Neural cell (in vitro differentiated cells): ENCODE data around the gene ZNF556. TPM values are rescaled to one million over a fixed set of nuclear protein-coding genes. Genes with fewer than 3 reads are reported as not detected.
A peak's percentile ranks its signal among the peaks of the same experiment; 100 is the strongest.

Source experiments
- H2AFZ ChIP-seq: fragments of 200-600, 300-800 bp; sonication (generic), shearing (Covaris generic); 2 replicates; pipeline ENCODE4 v1.6.0; 2014; ENCODE audit warnings: low read depth, mild to moderate bottlenecking, antibody characterized with exemption, low read length, moderate library complexity
- H3F3A ChIP-seq: fragments of 200-600 bp; shearing (Covaris generic); 2 replicates; pipeline ENCODE4 v1.6.1; 2016; ENCODE audit warnings: mild to moderate bottlenecking, moderate library complexity, mixed read lengths, antibody characterized with exemption, low read length; ENCODE audit not compliant: insufficient read depth, poor library complexity, severe bottlenecking
- H3K27ac ChIP-seq: fragments of 200-600, 300-800 bp; sonication (generic), shearing (Covaris generic); 2 replicates; pipeline ENCODE4 v1.5.1; 2014; ENCODE audit warnings: mild to moderate bottlenecking, low read length, moderate library complexity
- H3K27me3 ChIP-seq: fragments of 300-800, 200-600 bp; sonication (generic), shearing (Covaris generic); 2 replicates; pipeline ENCODE4 v1.6.0; 2014; ENCODE audit warnings: mild to moderate bottlenecking, low read depth, low read length, moderate library complexity; ENCODE audit not compliant: insufficient read depth
- H3K36me3 ChIP-seq: fragments of 300-800, 200-600 bp; sonication (generic), shearing (Covaris generic); 2 replicates; pipeline ENCODE4 v1.5.1; 2014; ENCODE audit warnings: mild to moderate bottlenecking, antibody characterized with exemption, low read length, moderate library complexity; ENCODE audit not compliant: insufficient read depth
- H3K4me2 ChIP-seq: fragments of 300-800, 200-600 bp; sonication (generic), shearing (Covaris generic); 2 replicates; pipeline ENCODE4 v1.6.0; 2014; ENCODE audit warnings: mild to moderate bottlenecking, low read length
- H3K4me3 ChIP-seq: fragments of 300-800, 200-600 bp; sonication (generic), shearing (Covaris generic); 2 replicates; pipeline ENCODE4 v1.5.1; 2014; ENCODE audit warnings: mild to moderate bottlenecking, low read length, moderate library complexity
- H3K79me2 ChIP-seq: fragments of 200-600 bp; shearing (Covaris generic); replicated peaks from 2 replicates; pipeline ENCODE4 v1.6.0; 2014; ENCODE audit warnings: mild to moderate bottlenecking, low read length, moderate library complexity; ENCODE audit not compliant: insufficient read depth
- H3K9ac ChIP-seq: fragments of 300-800, 200-600 bp; sonication (generic), shearing (Covaris generic); 2 replicates; pipeline ENCODE4 v1.6.1; 2016; ENCODE audit warnings: mild to moderate bottlenecking, low read length, mixed read lengths
- H3K9me2 ChIP-seq: fragments of 200-600 bp; shearing (Covaris generic); 2 replicates; pipeline ENCODE4 v1.6.1; 2016; ENCODE audit warnings: mild to moderate bottlenecking, low read length, mixed read lengths; ENCODE audit not compliant: insufficient read depth
- H3K9me3 ChIP-seq: fragments of 200-600, 300-800 bp; sonication (generic), shearing (Covaris generic); 2 replicates; pipeline ENCODE4 v1.6.1; 2016; ENCODE audit warnings: mild to moderate bottlenecking, mixed run types, low read length, moderate library complexity, mixed read lengths
- H4K20me1 ChIP-seq: fragments of 200-600 bp; shearing (Covaris generic); 2 replicates; pipeline ENCODE4 v1.6.1; 2016; ENCODE audit warnings: mild to moderate bottlenecking, mixed run types; ENCODE audit not compliant: insufficient read depth
- EP300 ChIP-seq: fragments of 450-650 bp; conservative IDR thresholded peaks from 2 replicates; pipeline ENCODE4 v1.6.1; 2014; ENCODE audit warnings: antibody characterized with exemption, mild to moderate bottlenecking, moderate library complexity; ENCODE audit not compliant: poor library complexity, severe bottlenecking
- EZH2 ChIP-seq: fragments of 200-600, 300-800 bp; shearing (Covaris generic), sonication (generic); IDR thresholded peaks from 2 replicates; pipeline ENCODE4 v1.6.1; 2014; ENCODE audit warnings: antibody characterized with exemption, low read length, borderline replicate concordance, mild to moderate bottlenecking; ENCODE audit not compliant: insufficient read depth, poor library complexity, severe bottlenecking
- MXI1 ChIP-seq: fragments of 450-650 bp; conservative IDR thresholded peaks from 2 replicates; pipeline ENCODE4 v1.6.1; 2014; ENCODE audit warnings: antibody characterized with exemption, mild to moderate bottlenecking; ENCODE audit not compliant: poor library complexity, severe bottlenecking
- POLR2AphosphoS5 ChIP-seq: IDR thresholded peaks from 2 replicates; pipeline ENCODE4 v1.6.1; 2012
- RAD21 ChIP-seq: fragments of 450-650 bp; conservative IDR thresholded peaks from 2 replicates; pipeline ENCODE4 v1.6.1; 2014; ENCODE audit warnings: antibody characterized with exemption, mild to moderate bottlenecking, moderate library complexity
- SMC3 ChIP-seq: fragments of 450-650 bp; conservative IDR thresholded peaks from 2 replicates; pipeline ENCODE4 v1.6.1; 2014; ENCODE audit warnings: antibody characterized with exemption, mild to moderate bottlenecking, moderate library complexity; ENCODE audit not compliant: poor library complexity
- TAF1 ChIP-seq: IDR thresholded peaks from 2 replicates; pipeline ENCODE4 v1.6.1; 2012; ENCODE audit warnings: low read depth
- polyA minus RNA-seq: library from RNA; depleted of rRNA, polyadenylated mRNA; stranded (reverse); fragments of >200 nt; gene quantifications from 2 replicates; pipeline ENCODE4 v1.2.3, GENCODE V29; 2014
- polyA plus RNA-seq: library from polyadenylated mRNA; depleted of rRNA; stranded (reverse); fragments of >200 nt; gene quantifications from 2 replicates; pipeline ENCODE4 v1.2.3, GENCODE V29; 2014
- TF ChIP-seq, protein P1 (sequence below): IDR thresholded peaks from 2 replicates; pipeline ENCODE4 v1.6.1; 2012; ENCODE audit warnings: borderline replicate concordance
- TF ChIP-seq, protein P2 (sequence below): fragments of 450-650 bp; IDR thresholded peaks from 2 replicates; pipeline ENCODE4 v1.5.1; 2014; ENCODE audit warnings: antibody characterized with exemption, mild to moderate bottlenecking, moderate library complexity; ENCODE audit not compliant: poor library complexity, severe bottlenecking

Gene ZNF556
- 0.14 and 0.28 TPM in 2 replicates for polyA plus RNA-seq
- polyA minus RNA-seq: not detected in 2 replicates

DNA sequence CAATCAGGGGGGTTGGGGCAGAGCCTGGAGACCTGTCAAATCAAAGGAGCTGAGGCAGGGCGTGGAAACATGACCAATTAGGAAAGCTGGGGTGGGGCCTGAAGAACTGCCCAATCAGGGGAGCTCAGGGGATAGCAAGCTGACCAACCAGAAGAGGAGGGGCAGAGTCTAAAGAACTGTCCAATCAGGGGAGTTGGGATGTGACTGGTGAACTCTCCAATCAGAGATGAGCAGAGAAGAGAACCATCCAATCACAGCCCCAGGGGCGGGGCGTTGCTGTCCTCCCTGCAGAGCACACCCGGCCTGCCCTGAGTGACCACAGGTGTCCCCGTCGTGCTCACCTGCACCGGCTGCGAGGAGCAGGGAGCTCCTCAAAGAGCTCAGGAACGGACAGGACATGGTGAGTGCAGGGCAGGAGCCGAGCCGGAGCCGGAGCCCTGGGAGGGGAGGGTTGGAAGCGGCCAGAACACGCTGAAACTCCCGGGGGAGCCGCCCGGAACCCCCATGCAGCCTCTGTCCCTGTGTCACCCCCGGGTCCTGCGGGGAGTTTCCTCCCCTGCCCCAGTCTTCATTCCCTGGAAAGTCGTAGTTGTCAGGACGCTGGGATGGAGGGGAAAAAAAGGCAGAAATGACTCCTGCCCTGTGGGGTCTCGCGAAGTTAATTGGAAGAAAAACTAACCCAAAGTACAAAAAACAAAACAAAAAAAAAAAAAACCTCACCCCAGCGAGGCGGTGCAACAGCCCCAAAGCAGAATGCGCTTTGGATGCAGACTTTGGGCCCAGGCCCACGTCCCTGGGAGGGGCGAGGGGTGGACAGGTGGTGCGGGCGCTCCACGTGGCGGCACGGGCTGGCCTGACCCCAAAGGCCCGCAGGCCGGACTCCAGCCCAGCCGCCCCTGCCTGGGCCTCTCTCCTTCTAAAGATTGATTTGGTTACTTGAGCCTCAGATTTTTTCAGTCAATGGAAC lies at the start of gene ZNF556:
Gene ZNF556 (plus strand): TSS at position 311 of the 967 bp plus-strand sequence. CDS start 87 bp downstream, at position 398.
- no peak within 1 kb of the TSS for H2AFZ ChIP-seq
- TF ChIP-seq, protein P1, sequence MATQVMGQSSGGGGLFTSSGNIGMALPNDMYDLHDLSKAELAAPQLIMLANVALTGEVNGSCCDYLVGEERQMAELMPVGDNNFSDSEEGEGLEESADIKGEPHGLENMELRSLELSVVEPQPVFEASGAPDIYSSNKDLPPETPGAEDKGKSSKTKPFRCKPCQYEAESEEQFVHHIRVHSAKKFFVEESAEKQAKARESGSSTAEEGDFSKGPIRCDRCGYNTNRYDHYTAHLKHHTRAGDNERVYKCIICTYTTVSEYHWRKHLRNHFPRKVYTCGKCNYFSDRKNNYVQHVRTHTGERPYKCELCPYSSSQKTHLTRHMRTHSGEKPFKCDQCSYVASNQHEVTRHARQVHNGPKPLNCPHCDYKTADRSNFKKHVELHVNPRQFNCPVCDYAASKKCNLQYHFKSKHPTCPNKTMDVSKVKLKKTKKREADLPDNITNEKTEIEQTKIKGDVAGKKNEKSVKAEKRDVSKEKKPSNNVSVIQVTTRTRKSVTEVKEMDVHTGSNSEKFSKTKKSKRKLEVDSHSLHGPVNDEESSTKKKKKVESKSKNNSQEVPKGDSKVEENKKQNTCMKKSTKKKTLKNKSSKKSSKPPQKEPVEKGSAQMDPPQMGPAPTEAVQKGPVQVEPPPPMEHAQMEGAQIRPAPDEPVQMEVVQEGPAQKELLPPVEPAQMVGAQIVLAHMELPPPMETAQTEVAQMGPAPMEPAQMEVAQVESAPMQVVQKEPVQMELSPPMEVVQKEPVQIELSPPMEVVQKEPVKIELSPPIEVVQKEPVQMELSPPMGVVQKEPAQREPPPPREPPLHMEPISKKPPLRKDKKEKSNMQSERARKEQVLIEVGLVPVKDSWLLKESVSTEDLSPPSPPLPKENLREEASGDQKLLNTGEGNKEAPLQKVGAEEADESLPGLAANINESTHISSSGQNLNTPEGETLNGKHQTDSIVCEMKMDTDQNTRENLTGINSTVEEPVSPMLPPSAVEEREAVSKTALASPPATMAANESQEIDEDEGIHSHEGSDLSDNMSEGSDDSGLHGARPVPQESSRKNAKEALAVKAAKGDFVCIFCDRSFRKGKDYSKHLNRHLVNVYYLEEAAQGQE: no peak
- TF ChIP-seq RAD21 (no peak), EP300 (no peak), EZH2 (no peak), SMC3 (no peak), MXI1 (no peak)
- TF ChIP-seq, protein P2, sequence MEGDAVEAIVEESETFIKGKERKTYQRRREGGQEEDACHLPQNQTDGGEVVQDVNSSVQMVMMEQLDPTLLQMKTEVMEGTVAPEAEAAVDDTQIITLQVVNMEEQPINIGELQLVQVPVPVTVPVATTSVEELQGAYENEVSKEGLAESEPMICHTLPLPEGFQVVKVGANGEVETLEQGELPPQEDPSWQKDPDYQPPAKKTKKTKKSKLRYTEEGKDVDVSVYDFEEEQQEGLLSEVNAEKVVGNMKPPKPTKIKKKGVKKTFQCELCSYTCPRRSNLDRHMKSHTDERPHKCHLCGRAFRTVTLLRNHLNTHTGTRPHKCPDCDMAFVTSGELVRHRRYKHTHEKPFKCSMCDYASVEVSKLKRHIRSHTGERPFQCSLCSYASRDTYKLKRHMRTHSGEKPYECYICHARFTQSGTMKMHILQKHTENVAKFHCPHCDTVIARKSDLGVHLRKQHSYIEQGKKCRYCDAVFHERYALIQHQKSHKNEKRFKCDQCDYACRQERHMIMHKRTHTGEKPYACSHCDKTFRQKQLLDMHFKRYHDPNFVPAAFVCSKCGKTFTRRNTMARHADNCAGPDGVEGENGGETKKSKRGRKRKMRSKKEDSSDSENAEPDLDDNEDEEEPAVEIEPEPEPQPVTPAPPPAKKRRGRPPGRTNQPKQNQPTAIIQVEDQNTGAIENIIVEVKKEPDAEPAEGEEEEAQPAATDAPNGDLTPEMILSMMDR: no peak
- H3K9ac ChIP-seq: no peak within 1 kb of the TSS
- no peaks in the 10 kb centered on the region for H3K79me2 ChIP-seq
- H3K36me3 ChIP-seq: no peaks in the 10 kb centered on the region
- no peaks in the 10 kb centered on the region for H3K9me2 ChIP-seq
- no peaks in the 10 kb centered on the region for H3F3A ChIP-seq
- H4K20me1 ChIP-seq: no peaks in the 10 kb centered on the region
- no peak within 1 kb of the TSS for H3K4me2 ChIP-seq
- H3K27ac ChIP-seq: no peak within 1 kb of the TSS
- H3K27me3 ChIP-seq: no peaks in the 10 kb centered on the region
- no peaks in the 10 kb centered on the region for H3K9me3 ChIP-seq
- H3K4me3 ChIP-seq: no peak within 1 kb of the TSS

DNA sequence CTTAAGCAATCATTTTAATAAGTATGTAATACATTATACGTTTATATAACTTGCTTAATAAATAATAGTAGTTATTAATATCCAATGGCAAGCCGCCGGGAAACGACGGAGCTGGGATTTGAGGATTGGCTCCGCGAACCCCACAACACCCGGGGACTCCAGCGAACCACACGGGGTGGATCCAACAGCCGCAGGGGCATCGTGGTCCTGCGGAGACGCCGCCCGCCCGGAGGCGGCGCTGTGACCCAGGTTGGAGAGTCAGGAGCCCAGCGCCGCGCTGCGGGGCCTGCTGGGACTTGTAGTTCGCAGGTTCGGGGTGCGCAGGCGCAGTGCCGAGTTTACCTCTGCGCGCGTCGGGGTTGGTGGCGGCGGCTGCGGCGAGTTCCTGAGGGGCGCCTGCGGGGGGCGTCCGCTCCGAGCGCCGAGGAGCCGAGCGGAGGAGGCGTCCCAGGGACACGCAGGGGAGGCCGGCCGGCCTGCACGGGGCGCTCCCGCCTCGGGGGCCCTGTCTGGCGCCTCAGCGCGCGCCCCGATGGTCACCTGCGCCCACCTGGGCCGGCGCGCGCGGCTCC lies 47.5 kb upstream of the ZNF556 start, which contains the start of gene ZNF554:
Gene ZNF554 (plus strand): TSS at position 329 of the 572 bp plus-strand sequence. CDS start 204 bp downstream, at position 533.
- H2AFZ ChIP-seq: peak within 1 kb of the TSS; percentile 33
- no peaks in the 10 kb centered on the region for H3K27me3 ChIP-seq
- peak within 1 kb of the TSS; percentile 85 for H3K9ac ChIP-seq
- no peaks in the 10 kb centered on the region for H3K79me2 ChIP-seq
- H3K36me3 ChIP-seq: no peaks in the 10 kb centered on the region
- H3K9me2 ChIP-seq: no peaks in the 10 kb centered on the region
- H3F3A ChIP-seq: no peaks in the 10 kb centered on the region
- no peaks in the 10 kb centered on the region for H3K9me3 ChIP-seq
- H3K4me3 ChIP-seq: peak within 1 kb of the TSS; percentile 96
- no peaks in the 10 kb centered on the region for H4K20me1 ChIP-seq
- peak within 1 kb of the TSS; percentile 73 for H3K4me2 ChIP-seq
- TF ChIP-seq EP300 (peak; percentile 36), RAD21 (peak; percentile 58), MXI1 (peak; percentile 80), SMC3 (peak; percentile 55), TAF1 (no peak), POLR2AphosphoS5 (peak; percentile 79)
- TF ChIP-seq, protein P2: peak; percentile 100
- TF ChIP-seq, protein P1: no peak
- peak within 1 kb of the TSS; percentile 58 for H3K27ac ChIP-seq
